LNCAP (cell line): Measurements from ENCODE around the gene FANCI.

Experiments used
- CTCF ChIP-seq: fragments of 450-650 bp; IDR thresholded peaks from 2 replicates; pipeline ENCODE4 v1.5.1; 2017; ENCODE audit warnings: mild to moderate bottlenecking

The FANCI gene

GRCh38 chr15:89315375-89315929 is 71.7 kb downstream of the FANCI start:
- no peak for TF ChIP-seq CTCF

- TF ChIP-seq CTCF, result no peak
Observed at GRCh38 chr15:89316504-89316903, 72.7 kb downstream of the FANCI start.

GRCh38 chr15:89317186-89317720 is 73.5 kb downstream of the FANCI start:
- no peak for TF ChIP-seq CTCF

- no peak for TF ChIP-seq CTCF
Observed at GRCh38 chr15:89319678-89320077, 75.9 kb downstream of the FANCI start.

- no peak for TF ChIP-seq CTCF
Observed at GRCh38 chr15:89320200-89320599, 76.4 kb downstream of the FANCI start.

GRCh38 chr15:89321521-89322410 is 78.0 kb downstream of the FANCI start:
- no peak for TF ChIP-seq CTCF

- no peak for TF ChIP-seq CTCF
Observed at GRCh38 chr15:89322822-89323221, 79.0 kb downstream of the FANCI start.
